Colonic mucosa (tissue), 4 donors: ENCODE data around the gene FAM47B. TPM values are rescaled to one million over a fixed set of nuclear protein-coding genes. Genes with fewer than 3 reads are reported as not detected.

ENCODE experiments used
- DNase-seq: peaks from one replicate; pipeline ENCODE4 v3.0.0-alpha.2; 2020
- H3K27ac ChIP-seq: fragments of 200-600 bp; one replicate; pipeline ENCODE4 v1.8.0; 2021
- H3K27me3 ChIP-seq: fragments of 200-600 bp; one replicate; pipeline ENCODE4 v1.8.0; 2021
- H3K36me3 ChIP-seq: fragments of 200-600 bp; one replicate; pipeline ENCODE4 v1.8.0; 2021
- H3K4me1 ChIP-seq: fragments of 200-600 bp; one replicate; pipeline ENCODE4 v1.8.0; 2021; ENCODE audit warnings: mild to moderate bottlenecking
- H3K4me3 ChIP-seq: fragments of 200-600 bp; one replicate; pipeline ENCODE4 v1.8.0; 2021
- H3K9ac ChIP-seq, 2 donors: one replicate each; pipeline ENCODE4 v1.7.0; 2013; ENCODE audit warnings: control low read depth in 2 of 2, low read depth in 2 of 2, low read length in 2 of 2
- H3K9me3 ChIP-seq: fragments of 200-600 bp; one replicate; pipeline ENCODE4 v1.8.0; 2021
- CTCF ChIP-seq: fragments of 200-600 bp; IDR thresholded peaks from one replicate; pipeline ENCODE4 v1.8.0; 2022; ENCODE audit warnings: antibody characterized with exemption, mild to moderate bottlenecking
- intact Hi-C: fragments of 100-400 bp; cut with DNase I; formaldehyde crosslinking; loops from one replicate; pipeline ENCODE4 v1.14.1; 2022
- total RNA-seq, 2 donors: library from RNA; stranded (reverse); fragmentation: NEBNext Ultra II Directional in 1 of 2; extraction: Animal tissue kit (Norgen Biotek cat#: 25700) in 1 of 2; gene quantifications; one replicate each; pipeline ENCODE4 v1.2.1, GENCODE V29; 2021
- donor health status: healthy.
- donor health status: DM: no; HTN: no; CAD: no.
- donor health status: DM: no; HTN: no; CAD: no.

The FAM47B gene
- total RNA-seq, 2 donors from 2014 or later, result not detected

GRCh38 chrX:34915463-34916225 lies 27.0 kb upstream of the FAM47B start:
- Histone ChIP-seq H3K4me1 (no peaks in the 10 kb centered on the region), H3K36me3 (no peaks in the 10 kb centered on the region), H3K4me3 (no peak overlapping the region), H3K27ac (no peak overlapping the region), H3K9me3 (no peaks in the 10 kb centered on the region), H3K9ac (no peak overlapping the region), H3K27me3 (no peaks in the 10 kb centered on the region)
- intact Hi-C loops, result no loop called here
- DNase-seq, result no peak
- TF ChIP-seq CTCF, result no peak

- no peak overlapping the region for H3K9ac ChIP-seq
- H3K4me1 ChIP-seq, result no peaks in the 10 kb centered on the region
- no peak for TF ChIP-seq CTCF
- no peaks in the 10 kb centered on the region for H3K36me3 ChIP-seq
- H3K9me3 ChIP-seq, result no peaks in the 10 kb centered on the region
- no peak overlapping the region for H3K27ac ChIP-seq
- intact Hi-C loops, result no loop called here
- no peak for DNase-seq
- H3K4me3 ChIP-seq, result no peak overlapping the region
- no peaks in the 10 kb centered on the region for H3K27me3 ChIP-seq
Observed at GRCh38 chrX:34917146-34917545, 25.4 kb upstream of the FAM47B start.

- Histone ChIP-seq H3K4me1 (no peaks in the 10 kb centered on the region), H3K4me3 (no peak overlapping the region), H3K9ac (no peak overlapping the region), H3K36me3 (no peaks in the 10 kb centered on the region), H3K27ac (no peak overlapping the region), H3K9me3 (no peaks in the 10 kb centered on the region), H3K27me3 (no peaks in the 10 kb centered on the region)
- intact Hi-C loops, result no loop called here
- no peak for DNase-seq
- TF ChIP-seq CTCF, result no peak
Observed at GRCh38 chrX:34918091-34918736, 24.4 kb upstream of the FAM47B start.

- Histone ChIP-seq H3K27me3 (no peaks in the 10 kb centered on the region), H3K4me1 (no peaks in the 10 kb centered on the region), H3K36me3 (no peaks in the 10 kb centered on the region), H3K27ac (no peak overlapping the region), H3K9me3 (no peaks in the 10 kb centered on the region), H3K4me3 (no peak overlapping the region), H3K9ac (no peak overlapping the region)
- DNase-seq, result no peak
- intact Hi-C loops, result no loop called here
- TF ChIP-seq CTCF, result no peak
Observed at GRCh38 chrX:34918856-34919255, 23.7 kb upstream of the FAM47B start.

- DNase-seq, result no peak
- TF ChIP-seq CTCF, result no peak
- no peak overlapping the region for H3K4me3 ChIP-seq
- intact Hi-C loops, result no loop called here
- no peak overlapping the region for H3K27ac ChIP-seq
- H3K36me3 ChIP-seq, result no peaks in the 10 kb centered on the region
- no peak overlapping the region for H3K9ac ChIP-seq
- H3K27me3 ChIP-seq, result no peaks in the 10 kb centered on the region
- H3K4me1 ChIP-seq, result no peaks in the 10 kb centered on the region
- no peaks in the 10 kb centered on the region for H3K9me3 ChIP-seq
Observed at GRCh38 chrX:34927866-34928265, 14.7 kb upstream of the FAM47B start.
